ENCODE data around the gene POLR1G.

POLR1G gene, protein sequence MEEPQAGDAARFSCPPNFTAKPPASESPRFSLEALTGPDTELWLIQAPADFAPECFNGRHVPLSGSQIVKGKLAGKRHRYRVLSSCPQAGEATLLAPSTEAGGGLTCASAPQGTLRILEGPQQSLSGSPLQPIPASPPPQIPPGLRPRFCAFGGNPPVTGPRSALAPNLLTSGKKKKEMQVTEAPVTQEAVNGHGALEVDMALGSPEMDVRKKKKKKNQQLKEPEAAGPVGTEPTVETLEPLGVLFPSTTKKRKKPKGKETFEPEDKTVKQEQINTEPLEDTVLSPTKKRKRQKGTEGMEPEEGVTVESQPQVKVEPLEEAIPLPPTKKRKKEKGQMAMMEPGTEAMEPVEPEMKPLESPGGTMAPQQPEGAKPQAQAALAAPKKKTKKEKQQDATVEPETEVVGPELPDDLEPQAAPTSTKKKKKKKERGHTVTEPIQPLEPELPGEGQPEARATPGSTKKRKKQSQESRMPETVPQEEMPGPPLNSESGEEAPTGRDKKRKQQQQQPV

DNA sequence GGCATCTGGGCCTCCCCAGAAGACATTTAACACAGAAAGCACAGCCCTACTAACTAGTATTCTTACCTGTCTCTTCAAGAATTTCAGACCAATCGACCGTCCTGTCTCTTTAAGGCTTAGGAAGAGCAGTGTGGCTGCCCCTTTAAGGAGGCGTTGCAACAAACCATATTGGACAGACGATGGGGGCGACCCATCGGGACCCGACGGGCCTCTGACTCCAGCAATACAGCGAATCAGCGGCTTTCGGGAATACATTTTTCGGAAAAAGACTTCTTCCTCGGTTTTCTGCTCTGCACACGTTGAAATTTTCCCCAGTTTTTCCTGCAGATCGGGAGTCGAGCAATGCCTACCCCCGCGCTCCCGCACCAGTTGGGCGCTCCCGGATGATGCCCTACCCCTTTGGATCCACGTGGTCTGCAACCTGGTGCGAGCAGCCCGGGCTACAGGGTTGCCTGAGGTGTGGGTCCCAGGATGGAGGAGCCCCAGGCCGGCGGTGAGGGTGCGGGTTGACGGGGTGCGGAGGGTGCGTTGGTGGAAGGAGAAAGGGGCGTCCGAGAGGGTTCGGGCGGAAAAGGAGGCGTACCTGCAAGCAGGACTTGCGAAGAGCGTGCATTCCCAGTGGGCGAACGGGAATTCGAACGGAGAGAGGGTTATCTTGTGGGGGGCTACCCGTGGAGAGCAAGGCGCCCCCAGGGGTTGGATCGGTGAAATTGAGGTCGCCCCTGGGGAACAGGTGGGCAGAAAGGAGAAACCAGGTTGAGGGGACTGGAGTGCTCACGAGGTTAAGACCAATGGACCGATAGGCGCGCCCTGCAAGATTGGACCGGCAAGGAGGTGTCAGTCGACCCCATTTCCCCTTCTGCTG lies at the start of gene POLR1G:
Gene POLR1G (plus strand): TSS at position 419 of the 865 bp plus-strand sequence. CDS start 53 bp downstream, at position 472.
- DNase-seq = peak; percentile 93

DNA sequence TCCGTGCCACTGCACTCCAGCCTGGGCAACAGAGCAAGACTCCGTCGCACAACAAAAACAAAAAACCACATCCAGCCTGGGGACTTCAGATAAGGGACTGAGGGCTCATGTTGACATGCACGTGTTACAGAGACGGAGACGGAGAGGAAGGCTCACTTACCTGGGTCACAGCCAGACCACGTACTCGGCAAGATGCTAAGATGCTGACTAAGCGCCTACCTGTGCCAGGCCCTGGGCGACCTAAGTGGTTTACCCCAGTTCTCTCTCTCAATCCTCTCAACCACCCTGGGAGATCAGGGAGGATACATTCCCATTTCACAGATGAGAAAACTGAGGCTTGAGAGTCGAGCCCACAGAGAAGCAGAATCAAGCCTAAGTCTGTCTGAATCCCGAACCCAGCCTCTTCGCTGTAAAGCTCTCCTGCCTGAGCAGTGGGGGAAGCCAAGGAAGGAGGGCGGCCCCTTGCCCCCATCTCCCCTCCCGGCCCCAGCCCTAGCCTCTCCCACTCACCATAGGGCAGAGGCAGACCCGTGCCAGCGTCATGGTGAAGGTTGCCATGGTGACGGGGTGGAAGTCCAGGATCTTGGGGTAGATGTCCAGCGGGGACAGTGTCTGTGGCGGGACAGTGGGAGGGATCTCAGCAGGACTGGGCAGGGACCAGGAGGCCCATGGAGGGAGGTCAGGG lies 49.5 kb upstream of the POLR1G start:
- DNase-seq = no peak

DNA sequence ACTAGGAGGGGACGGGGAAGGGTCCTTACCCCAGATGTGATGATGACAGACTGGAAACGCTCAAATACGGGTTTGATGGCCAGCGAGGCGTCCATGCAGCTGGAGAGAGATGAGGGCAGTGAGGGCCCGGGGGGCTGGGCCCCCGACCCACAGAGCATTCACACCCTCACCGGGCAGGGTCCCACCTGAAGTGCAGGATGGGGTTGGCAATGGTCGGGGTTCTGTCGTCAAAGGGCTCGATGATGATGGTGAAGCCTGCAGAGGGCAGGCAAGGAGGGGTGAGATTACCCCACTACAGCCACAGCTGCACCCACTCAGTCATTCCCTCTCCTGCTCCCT lies 49.0 kb upstream of the POLR1G start:
- DNase-seq = no peak

DNA sequence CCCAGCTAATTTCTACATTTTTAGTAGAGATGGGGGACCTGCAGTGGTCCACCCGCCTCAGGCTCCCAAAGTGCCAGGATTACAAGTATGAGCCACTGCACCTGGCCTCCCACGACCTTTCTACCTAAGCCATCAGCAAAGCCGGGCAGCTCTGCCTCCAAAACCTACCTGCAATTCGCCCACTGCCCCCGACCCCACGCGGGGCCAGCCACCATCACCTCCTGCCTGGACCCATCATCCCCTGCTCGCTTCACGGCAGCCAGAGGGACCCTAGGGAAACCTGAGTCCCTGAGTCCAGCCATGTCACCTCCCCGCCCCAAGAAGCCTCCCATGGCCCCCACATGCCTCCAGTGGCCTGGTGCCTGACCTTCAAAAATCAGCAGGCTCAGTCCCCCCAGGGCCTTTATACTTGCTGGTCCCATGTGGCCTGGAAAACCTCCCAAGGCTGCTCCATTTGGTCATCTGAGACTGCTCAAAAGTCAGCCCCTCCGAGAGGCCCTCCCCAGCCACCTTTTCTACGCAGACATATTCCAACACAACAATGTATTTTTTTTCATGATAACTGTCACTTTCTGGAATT lies 48.1 kb upstream of the POLR1G start:
- no peak for DNase-seq

DNA sequence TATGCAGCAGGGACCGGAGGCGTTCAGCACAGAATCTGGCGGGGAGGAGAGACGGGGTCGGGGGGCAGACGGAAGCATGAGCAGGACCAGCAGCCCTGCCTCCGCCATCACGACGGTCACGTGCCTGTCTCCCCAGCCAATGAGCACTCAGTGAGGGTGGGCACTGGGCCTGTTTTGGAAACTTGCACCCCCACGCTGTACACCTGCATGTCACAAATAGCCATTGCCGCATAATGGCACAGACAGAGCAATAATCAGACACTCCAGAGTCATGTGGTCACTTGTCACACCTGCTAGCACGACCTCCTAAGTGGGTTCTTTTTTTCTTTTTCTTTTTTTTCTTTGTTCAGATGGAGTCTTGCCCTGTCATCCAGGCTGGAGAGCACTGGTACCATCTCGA lies 44.8 kb upstream of the POLR1G start:
- DNase-seq = no peak

DNA sequence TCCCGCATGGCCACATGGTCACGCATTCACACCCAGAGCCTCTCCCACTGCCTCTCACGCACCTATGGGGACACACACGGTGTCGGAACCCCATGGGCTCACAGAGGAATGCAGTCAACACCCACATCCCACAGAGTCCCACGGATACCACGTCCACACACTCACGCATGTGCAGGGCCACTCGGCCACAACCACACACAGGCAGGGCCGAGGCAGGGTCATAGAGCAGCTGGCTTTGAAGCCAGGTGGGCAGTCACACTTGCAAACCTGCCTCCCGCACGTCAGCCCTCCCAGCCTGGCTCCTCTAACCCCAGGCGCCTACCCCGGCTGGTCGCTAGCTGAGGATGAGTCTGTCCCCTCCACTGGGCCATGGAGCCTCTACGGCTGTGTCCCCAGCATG lies 44.2 kb upstream of the POLR1G start:
- DNase-seq = no peak

DNA sequence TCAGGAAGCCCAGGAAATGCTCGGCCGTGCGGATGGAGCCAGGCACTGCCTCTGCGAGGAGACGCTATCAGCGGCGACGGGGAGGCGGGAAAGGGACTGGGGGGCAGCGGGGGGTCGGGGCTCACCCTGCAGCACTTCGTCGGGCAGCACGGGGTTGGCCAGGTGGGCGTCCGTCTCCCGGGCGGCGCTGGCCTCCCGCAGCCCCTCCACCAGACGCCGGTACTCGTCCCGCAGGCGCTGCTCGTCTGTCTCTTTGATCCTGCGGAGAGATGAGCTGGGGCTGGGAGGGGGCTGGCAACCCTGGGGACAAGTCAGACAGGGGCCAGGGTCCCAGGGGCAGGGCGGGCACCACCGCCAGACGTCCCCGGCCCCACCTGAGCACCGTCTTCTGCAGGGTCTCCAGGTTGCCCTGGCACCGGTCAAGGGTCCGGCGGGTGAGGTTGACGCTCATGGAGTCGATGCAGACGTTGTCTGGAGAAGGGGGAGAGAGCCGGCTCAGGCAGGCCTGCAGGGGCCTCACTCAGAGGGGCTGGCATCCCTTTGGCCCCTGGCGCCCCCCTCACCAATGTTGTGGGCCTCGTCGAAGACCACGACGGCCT lies 42.5 kb upstream of the POLR1G start:
- DNase-seq = no peak

DNA sequence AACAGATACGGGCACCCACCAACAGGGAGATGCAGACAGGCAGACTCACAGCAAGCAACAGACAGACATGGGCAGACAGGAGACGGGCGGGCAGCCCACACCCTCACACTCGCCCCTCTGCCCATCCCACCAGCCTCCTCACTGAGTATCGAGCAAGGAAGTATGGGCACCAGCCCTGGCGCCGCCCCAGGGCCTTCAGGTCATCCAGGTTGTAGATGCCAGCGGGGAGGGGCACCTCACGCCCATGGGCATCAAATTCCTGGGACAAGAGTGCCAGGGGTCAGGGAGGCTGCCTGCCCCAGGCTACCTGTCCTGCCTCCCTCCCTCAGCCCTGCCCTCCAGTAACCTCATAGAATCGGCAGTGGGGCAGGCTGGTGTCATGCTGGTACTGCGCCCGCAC lies 41.7 kb upstream of the POLR1G start:
- DNase-seq = no peak

DNA sequence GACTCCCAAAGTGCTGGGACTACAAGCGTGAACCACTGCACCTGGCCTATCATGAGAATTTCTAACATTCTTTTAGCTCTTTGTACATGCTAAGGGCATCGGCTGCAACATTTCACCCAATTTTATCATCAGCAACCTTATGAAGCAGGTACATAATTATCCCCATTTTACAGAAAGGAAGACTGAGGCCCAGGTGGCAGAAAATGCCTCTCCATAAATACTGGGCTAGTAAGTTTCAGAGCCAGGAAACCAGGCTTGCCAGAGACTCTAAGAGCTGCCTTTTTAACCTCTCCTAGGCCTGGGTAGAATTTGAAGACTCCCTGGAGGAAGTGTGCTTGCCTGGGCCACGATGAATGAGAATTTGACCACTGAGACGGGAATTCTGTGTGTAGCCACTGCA lies 38.3 kb upstream of the POLR1G start:
- no peak for DNase-seq

DNA sequence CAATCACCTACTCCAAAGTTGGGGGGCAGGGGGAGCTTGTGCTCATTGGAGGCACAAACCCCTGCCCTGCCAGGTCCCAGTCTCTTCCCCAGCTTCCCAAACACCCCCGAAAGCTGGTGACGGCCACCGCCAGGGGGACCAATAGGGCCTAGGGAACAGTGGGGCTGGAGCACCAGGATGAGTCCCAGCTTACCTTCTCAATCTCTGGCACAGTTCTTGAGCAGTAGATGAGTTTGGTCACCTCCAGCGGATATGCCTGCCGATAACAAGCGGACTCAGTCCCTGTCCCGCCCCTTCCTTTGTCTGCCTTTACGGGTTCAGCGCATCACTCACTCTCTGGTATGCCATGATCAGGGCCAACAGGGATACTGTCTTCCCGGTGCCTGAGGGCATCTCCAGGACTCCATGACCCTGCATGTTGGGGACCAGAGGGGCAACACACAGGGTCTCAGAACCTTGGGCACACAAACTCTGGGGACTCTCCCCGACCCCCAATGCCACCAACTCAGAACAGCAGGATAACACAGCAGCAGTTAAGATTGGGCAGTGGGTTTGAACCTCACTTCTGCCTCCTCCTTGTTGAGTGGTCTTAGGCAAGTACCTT lies 37.6 kb upstream of the POLR1G start:
- no peak for DNase-seq

DNA sequence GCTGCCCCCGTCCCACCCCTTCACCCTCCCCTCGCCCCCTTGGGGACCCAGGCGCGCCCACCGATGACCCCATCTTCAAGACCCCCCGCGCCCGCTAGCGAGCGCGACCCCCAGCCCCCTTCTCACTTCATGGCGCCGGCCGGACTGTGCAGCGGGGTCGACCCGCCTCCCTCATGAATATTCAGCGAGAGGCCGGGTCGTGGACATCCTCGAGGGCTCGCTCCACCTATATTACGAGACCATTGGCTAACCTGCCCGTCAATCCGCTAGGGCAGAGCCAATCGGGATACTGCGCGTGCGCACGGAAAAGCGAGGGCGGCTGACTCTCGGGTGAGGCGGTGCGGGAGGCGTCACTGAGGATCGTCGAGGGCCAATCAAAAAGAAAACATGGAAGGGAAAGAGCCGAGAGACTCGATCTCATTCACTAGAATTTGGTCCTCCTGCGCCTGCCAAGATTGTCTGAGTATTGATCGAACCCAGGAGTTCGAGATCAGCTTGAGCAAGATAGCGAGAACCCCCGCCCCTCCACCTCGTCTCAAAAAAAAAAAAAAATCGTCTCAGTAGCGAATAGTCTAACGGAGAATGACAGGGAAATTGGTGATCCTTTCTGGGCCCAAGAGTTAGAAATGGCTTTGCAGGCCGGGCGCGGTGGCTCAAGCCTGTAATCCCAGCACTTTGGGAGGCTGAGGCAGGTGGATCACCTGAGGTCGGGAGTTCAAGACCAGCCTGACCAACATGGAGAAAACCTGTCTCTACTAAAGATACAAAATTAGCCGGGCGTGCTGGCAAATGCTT lies 35.8 kb upstream of the POLR1G start, which contains the start of gene ERCC2:
Gene ERCC2 (minus strand): TSS at position 164 of the 795 bp plus-strand sequence. CDS start 33 bp downstream, at position 131.
- DNase-seq = peak; percentile 100

DNA sequence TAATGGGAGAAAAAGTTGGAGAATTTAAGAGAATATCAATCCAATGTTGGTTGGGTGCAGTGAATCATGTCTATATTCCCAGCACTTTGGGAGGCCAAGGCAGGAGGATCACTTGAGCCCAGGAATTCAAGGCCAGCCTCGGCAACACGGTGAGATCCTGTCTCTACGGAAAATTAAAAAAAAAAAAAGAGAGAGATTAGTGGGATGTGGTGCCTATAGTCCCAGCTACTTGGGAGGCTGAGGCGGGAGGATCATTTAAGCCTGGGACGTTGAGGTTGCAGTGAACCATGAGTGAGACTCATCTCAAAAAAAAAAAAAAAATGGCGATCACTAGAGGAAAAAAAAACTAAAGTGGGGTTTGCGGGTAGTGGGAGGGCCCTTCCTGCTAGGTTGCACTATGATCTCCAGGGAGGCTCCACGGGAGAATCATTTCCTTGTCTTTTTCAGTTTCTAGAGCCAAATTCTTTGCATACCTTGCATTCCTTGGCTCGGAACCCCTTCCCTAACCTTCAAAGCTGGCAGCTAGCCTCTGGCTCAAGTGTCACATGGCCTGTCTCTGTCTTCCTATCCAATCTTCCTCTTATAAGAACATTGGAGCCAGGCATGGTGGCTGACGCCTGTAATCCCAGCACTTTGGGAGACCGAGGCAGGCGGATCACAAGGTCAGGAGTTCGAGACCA lies 30.3 kb upstream of the POLR1G start:
- DNase-seq = no peak

DNA sequence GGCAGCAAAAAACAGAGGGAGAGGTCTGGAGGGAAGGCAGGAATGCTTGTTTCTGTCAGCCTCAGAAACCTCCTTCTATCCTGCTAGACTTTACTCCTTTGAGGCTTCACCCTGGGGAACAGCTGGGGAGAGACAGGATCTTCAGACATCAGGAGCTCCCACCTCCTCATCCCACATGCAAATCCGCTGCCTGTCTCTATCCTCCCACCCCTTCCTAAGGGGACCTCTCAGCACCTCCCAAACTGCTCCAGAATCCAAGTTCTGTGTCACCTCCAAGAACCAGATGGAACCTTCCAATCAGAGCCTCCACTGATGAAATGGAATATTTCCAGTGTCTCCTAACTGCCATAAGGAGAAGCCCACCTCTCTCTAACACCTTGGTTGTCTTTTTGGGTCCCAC lies 26.3 kb upstream of the POLR1G start:
- DNase-seq = no peak

DNA sequence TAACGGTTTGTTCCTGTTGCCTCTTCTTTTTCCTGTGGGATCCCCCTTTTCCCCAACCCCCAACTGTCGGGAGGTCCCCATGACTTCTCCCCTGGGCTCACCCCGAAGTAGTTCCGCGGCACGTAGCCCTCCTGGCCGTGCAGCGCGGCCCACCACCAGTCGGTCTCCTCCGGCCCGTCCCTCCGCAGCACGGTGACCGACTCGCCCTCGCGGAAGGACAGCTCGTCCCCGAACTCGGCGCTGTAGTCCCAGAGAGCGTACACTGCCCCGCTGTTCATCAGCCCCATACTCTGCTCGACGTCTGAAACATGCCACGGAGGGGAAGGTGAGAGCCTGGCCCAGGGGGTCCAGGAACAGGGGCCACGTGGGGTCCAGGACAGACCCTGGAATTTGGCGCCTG lies 24.0 kb upstream of the POLR1G start:
- no peak for DNase-seq

DNA sequence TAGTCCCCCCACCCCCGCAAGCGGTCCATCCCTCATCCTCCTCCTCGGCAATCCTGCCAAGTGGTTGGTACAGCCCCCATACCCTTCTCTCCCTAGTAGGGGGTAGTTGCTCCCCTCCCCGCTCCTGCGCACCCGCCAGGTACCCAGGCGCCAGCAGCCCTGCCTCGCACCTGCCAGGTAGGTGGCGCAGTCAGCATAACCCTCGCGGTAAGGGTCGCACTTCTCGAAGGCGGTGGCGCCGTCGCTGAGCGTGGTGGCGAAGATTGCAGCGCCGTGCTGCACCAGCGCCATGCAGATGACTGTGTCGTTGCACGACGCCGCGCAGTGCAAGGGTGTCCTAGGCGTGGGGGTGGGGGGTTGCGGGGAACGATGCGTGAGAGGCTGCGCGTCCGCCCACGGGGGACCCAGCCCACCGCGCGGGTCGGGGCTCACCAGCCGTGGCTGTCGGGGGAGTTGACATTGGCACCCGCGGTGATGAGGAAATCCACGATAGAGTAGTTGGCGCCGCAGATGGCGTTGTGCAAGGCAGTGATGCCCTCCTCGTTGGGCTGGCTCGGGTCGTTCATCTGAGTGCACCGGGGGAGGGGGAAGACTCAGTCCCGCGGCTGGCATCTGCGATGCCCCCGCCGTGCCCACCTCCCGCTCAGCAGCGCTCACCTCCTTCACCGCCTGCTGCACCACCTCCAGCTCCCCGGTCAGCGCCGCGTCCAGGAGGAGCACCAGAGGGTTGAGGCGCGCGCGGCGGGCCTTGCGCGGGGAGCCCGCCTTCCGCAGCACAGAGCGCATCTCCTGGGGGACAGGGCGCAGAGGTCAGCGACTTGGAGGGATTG lies 20.8 kb upstream of the POLR1G start:
- no peak for DNase-seq

DNA sequence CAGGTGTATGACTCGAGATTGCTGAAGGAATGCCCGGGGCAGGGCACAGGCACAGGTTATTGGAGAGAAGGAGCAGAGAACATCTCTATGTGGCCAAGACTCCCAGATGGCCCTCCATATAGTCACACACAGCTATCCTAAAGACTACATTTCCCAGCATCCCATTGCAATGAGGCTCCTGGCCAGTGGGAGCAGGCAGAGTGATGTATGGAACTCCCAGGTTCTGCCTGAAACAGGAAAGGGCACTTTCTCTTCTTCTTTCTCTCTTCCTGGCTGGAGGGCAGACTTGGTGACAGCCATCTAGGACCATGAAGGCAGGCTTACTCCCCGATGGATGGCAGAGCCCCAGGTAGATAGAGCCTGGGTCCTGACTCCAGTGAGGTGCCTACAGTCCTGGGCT lies 15.1 kb upstream of the POLR1G start:
- no peak for DNase-seq

DNA sequence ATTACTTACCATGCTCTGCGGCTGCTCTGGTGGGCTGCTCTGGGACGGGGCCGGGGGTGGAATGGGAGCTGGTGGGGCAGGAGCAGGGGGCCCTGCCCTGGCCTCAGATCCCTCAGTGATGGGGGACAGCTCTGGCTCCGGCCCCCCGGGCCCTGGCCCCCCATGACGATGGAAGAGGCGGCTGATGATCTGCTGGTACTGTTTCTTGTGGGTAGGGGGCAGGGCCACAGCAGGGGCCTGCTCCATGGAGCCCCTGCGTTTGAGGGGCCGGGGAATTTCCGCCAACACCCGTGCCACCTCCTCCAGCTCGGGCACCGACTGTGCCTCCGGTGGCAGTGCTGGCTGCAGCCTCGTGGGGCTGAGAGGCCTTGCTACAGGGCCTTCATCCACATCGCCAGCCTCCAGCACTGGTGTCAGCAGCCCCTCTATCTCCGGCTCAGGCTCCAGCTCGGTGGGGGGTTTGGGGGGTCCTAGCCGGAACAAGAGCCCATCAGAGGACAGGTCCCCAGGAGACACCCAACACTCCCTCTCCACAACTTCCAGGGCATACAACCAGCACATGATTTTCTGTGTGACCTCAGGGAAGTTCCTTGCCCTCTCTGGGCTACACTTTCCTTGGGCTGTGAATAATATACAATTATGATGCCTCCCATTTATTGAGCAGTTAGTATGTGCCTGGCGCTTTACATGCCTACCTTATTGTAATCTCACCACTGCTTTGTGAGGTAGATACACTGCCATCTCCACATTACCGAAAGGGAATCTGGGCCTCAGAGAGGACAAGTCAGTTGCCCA lies 14.4 kb upstream of the POLR1G start:
- DNase-seq = no peak

DNA sequence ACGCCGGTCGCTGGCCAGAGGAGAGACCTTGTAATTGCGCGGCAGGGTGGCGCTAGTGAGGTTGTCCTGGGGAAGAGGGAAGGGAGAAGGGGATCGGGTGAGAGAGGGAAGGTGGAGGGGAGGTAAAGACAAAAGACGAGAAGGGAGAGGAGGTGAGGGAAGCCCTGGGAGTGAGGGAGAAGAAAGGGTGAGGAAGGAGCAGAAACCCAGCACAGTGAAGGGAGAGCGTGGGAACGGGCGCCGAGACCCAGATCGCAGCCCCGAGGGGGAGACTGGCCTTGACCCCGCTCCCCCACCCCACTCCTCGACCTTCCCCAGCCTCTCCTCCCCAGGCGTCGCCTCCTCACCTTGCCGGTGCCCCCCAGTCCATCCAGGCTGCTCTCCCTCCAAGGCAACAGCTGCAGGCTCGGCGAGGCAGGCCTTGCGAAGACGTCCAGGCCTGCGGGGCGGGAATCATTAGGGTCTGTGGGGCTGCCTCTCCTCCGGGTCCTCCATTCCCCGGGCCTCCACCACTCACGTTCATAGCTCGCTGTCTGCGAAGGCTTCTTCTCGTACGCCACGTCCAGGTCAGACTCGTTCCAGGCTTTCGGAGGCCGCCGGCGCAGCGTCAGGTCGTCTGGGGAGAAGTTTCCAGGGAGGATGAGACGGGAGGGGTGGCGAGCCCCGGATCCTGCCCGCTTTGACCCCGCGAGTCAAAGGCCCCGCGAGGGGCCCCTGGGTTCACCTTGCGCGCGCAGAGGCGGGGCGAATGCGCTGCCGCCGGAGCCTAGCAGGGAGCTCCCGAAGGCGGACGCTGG lies 10.4 kb upstream of the POLR1G start:
- no peak for DNase-seq

All from activated CD8-positive, alpha-beta memory T cell treated with anti-CD3 and anti-CD28 coated beads for 24 hours (primary cell).